Effector memory CD4-positive, alpha-beta T cell (primary cell): ENCODE results near the gene SETD3.

ENCODE experiments used
- DNase-seq, 3 donors: peaks; one replicate each; pipeline ENCODE4 v3.0.0-alpha.2; 2020
- H3K27ac ChIP-seq: 2 replicates; pipeline ENCODE4 v1.7.0; 2013; ENCODE audit warnings: mild to moderate bottlenecking, low read length, moderate library complexity; ENCODE audit not compliant: insufficient read depth, poor library complexity, severe bottlenecking
- H3K27me3 ChIP-seq: replicated peaks from 2 replicates; pipeline ENCODE4 v1.7.0; 2013; ENCODE audit warnings: mild to moderate bottlenecking, low read length; ENCODE audit not compliant: insufficient read depth, control insufficient read depth, poor library complexity, severe bottlenecking
- H3K36me3 ChIP-seq: 2 replicates; pipeline ENCODE4 v1.7.0; 2013; ENCODE audit warnings: mild to moderate bottlenecking, low read length, moderate library complexity; ENCODE audit not compliant: control insufficient read depth, insufficient read depth
- H3K4me1 ChIP-seq: 2 replicates; pipeline ENCODE4 v1.7.0; 2013; ENCODE audit warnings: low read length, mild to moderate bottlenecking; ENCODE audit not compliant: control insufficient read depth, insufficient read depth, poor library complexity, severe bottlenecking
- H3K4me3 ChIP-seq: 2 replicates; pipeline ENCODE4 v1.7.0; 2013; ENCODE audit warnings: low read length, low read depth, mild to moderate bottlenecking; ENCODE audit not compliant: insufficient read depth, poor library complexity, severe bottlenecking
- H3K9me3 ChIP-seq: 2 replicates; pipeline ENCODE4 v1.7.0; 2013; ENCODE audit warnings: mild to moderate bottlenecking, low read length, moderate library complexity; ENCODE audit not compliant: control insufficient read depth

Gene SETD3

DNA sequence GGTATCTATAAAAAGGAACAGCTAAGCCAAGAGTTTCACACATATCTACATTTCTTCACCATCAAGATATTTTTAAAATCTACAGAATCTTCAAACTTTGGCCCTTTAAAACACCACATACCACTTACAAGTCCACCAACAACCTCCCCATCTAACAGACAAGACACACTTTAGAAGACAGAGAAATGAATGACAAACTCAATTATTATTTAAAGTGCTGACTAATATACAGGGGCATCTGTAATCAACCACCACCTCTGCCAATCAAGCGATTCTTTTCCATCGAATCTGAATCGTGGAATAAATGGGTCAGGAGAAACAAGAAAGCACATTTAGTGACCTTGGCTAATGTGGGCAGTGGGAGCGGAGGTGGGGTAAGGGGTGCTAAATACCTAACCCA lies 7.7 kb downstream of the SETD3 start:
- Histone ChIP-seq H3K4me1 (no peaks in the 10 kb centered on the region), H3K4me3 (no peak overlapping the region), H3K36me3 (no peaks in the 10 kb centered on the region), H3K27me3 (no peaks in the 10 kb centered on the region), H3K9me3 (no peaks in the 10 kb centered on the region), H3K27ac (no peak overlapping the region)
- DNase-seq = no peak

DNA sequence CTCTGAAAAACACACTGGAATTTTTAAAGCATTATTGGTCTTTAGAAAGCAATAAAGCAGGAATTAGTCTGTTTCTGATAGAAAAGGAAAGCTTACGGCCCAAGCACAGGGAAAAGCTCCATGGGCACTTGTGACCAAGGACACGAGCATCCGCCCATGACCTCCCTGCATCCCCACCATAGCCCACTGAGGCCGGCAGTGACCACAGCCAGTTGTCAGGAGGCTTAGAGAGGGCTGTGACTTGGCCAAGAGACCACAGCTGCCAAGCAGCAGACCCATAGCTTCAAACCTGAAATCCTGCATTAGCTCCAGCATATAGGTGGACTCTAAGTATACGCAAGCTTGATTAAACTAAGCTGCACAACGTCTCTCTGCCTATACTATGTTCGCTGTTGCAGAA lies 8.9 kb downstream of the SETD3 start:
- H3K27ac ChIP-seq = no peak overlapping the region
- H3K27me3 ChIP-seq = no peaks in the 10 kb centered on the region
- no peak for DNase-seq
- H3K4me1 ChIP-seq = no peaks in the 10 kb centered on the region
- H3K4me3 ChIP-seq = no peak overlapping the region
- H3K36me3 ChIP-seq = no peaks in the 10 kb centered on the region
- H3K9me3 ChIP-seq = no peaks in the 10 kb centered on the region

GRCh38 chr14:99468836-99469592 lies 11.6 kb downstream of the SETD3 start:
- H3K36me3 ChIP-seq = peaks cover 16% of the 10 kb centered on the region
- H3K27ac ChIP-seq = no peak overlapping the region
- no peak overlapping the region for H3K4me3 ChIP-seq
- H3K27me3 ChIP-seq = no peaks in the 10 kb centered on the region
- no peaks in the 10 kb centered on the region for H3K9me3 ChIP-seq
- DNase-seq = no peak
- H3K4me1 ChIP-seq = no peaks in the 10 kb centered on the region

- H3K4me3 ChIP-seq = no peak overlapping the region
- no peaks in the 10 kb centered on the region for H3K4me1 ChIP-seq
- DNase-seq = no peak
- no peaks in the 10 kb centered on the region for H3K27me3 ChIP-seq
- no peak overlapping the region for H3K27ac ChIP-seq
- no peaks in the 10 kb centered on the region for H3K9me3 ChIP-seq
- peaks cover 26% of the 10 kb centered on the region for H3K36me3 ChIP-seq
Measured at GRCh38 chr14:99468081-99468480, 12.6 kb downstream of the SETD3 start.

- Histone ChIP-seq H3K27ac (no peak overlapping the region), H3K27me3 (no peaks in the 10 kb centered on the region), H3K4me1 (no peaks in the 10 kb centered on the region), H3K36me3 (peaks cover 32% of the 10 kb centered on the region), H3K4me3 (no peak overlapping the region), H3K9me3 (no peaks in the 10 kb centered on the region)
- no peak for DNase-seq
Measured at GRCh38 chr14:99467336-99468078, 13.2 kb downstream of the SETD3 start.

DNA sequence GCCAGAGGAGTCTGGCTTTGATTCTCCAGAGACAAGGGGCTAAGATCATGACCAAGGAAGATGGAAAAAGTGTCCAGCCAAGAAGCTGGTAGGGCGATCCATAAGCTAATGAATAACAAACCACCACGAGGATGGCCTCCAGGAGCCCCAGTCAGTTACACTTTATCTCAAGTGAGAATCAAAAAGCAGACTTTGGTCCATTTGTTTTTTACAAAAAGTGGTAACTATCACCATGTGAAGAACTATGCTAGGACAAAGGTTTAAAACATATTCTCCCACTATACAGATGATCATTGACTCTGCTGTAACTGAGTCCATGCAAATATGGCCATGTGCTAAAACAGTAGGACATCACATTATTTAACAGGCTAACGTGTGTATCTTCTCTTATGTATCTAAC lies 13.9 kb downstream of the SETD3 start:
- Histone ChIP-seq H3K36me3 (peaks cover 39% of the 10 kb centered on the region), H3K9me3 (no peaks in the 10 kb centered on the region), H3K4me3 (no peak overlapping the region), H3K27ac (no peak overlapping the region), H3K27me3 (no peaks in the 10 kb centered on the region), H3K4me1 (no peaks in the 10 kb centered on the region)
- no peak for DNase-seq

DNA sequence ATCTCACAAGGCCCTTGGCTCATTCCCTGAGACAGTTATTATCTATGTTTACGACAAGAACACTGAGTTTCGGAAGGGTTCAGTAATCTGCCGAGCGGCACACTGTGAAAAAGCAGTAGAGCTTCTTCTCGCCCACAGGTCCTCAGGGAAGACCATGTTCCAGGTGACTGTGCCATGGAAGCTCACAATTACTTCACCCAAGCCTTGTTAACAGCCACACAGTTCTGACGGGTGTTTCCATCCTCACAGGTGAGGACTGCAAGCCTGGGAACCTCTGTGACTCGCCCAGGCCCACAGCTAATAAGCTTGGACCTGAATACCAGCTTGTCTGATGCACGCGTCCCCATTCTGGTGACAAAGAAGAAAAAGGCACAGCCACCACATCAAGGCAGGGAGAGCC lies 15.4 kb downstream of the SETD3 start:
- DNase-seq = no peak
- no peak overlapping the region for H3K4me3 ChIP-seq
- H3K9me3 ChIP-seq = no peaks in the 10 kb centered on the region
- no peaks in the 10 kb centered on the region for H3K27me3 ChIP-seq
- H3K4me1 ChIP-seq = no peaks in the 10 kb centered on the region
- peaks cover 53% of the 10 kb centered on the region for H3K36me3 ChIP-seq
- H3K27ac ChIP-seq = no peak overlapping the region

DNA sequence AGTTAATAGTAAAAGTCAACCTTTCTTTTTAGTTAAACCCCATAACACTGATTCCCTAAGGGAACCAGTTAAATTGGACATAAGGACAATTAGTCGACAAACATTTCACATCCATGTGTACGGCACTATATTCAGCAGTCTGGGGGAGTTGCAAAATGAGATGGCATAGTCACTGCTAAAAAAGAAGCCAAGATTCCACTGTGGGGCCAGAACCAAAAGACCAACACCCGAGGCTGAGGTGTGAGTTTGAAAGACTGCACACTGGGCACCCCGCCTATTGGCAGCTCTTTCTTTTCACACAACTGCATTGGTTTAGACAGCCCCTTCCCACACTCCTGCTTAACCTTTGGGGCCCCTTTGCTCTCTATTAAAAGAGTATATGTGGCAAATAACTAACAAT lies 16.7 kb downstream of the SETD3 start:
- H3K36me3 ChIP-seq = peaks cover 57% of the 10 kb centered on the region
- no peak overlapping the region for H3K27ac ChIP-seq
- no peak for DNase-seq

DNA sequence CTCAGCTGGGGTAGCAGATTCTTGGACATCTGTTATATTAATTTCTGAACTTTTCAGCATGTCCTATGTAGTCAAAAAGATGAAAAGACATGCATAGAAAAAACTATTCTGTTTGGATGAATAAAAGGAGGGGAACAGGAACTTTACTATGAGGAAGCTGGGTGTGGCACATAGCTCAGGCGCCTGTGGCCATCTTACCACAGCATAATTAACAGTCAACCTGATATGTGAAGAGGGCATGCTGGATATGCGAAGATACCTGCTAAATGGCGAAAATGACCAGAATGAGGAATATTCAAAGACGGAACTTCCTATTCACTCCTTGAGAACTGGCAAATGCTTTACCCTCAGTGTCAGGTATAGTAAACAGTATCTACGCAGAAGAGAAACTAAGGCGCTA lies 18.4 kb downstream of the SETD3 start:
- no peak overlapping the region for H3K27ac ChIP-seq
- no peak for DNase-seq
- H3K27me3 ChIP-seq = no peaks in the 10 kb centered on the region
- no peaks in the 10 kb centered on the region for H3K9me3 ChIP-seq
- no peaks in the 10 kb centered on the region for H3K4me1 ChIP-seq
- H3K4me3 ChIP-seq = no peak overlapping the region
- H3K36me3 ChIP-seq = peaks cover 68% of the 10 kb centered on the region

More for the DNA sequence above, 16.7 kb downstream of the SETD3 start:
- Histone ChIP-seq H3K4me1 (no peaks in the 10 kb centered on the region), H3K27me3 (no peaks in the 10 kb centered on the region), H3K9me3 (no peaks in the 10 kb centered on the region), H3K4me3 (no peak overlapping the region)

DNA sequence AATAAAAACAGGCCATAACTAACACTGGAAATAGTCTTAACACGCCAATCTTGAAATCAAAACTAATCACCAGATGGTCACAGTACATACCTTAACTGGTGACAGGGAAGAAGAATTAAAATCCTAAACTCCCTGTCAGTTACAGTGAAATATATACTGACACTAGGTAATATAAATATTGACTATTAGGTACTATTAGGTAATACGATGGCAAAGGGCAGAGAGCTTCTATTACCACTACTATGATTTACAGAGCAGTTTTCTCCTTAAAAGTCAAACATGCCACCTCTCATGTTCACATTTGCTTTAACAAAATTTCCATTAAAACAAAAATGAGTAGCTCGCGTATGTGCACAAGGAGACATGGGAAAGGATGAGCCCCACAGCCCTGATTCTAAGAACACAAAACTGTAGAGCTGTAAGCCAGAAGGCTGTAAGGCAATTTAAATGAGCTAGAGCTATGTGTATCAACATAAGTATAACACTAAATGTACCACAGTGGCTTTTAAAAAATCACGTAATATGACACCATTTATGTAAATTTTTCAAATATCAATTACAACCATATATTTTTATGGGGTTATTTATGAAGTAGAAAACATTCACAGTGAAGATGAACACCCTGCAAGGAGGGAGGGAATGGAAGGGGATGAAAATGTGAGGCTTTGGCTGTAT lies 19.1 kb downstream of the SETD3 start:
- DNase-seq = no peak
- Histone ChIP-seq H3K36me3 (peaks cover 75% of the 10 kb centered on the region), H3K4me1 (no peaks in the 10 kb centered on the region), H3K4me3 (no peak overlapping the region), H3K9me3 (no peaks in the 10 kb centered on the region), H3K27me3 (no peaks in the 10 kb centered on the region), H3K27ac (no peak overlapping the region)
